RWPE2 (cell line): ENCODE measurements around the gene SBNO2.
A peak's percentile ranks its signal among the peaks of the same experiment; 100 is the strongest.

Experiments used
- ATAC-seq: fragments of 200-7000 bp; cut with Tn5 transposase; 3 replicates; pipeline ENCODE4 v1.9.1; 2021; ENCODE audit warnings: low read depth
- DNase-seq: peaks from one replicate; pipeline ENCODE4 v3.0.0-alpha.2; 2020; ENCODE audit warnings: low spot score
- H3K27ac ChIP-seq: fragments of 450-650 bp; 2 replicates; pipeline ENCODE4 v1.5.1; 2017; ENCODE audit warnings: mild to moderate bottlenecking; ENCODE audit not compliant: poor library complexity, severe bottlenecking
- H3K27me3 ChIP-seq: fragments of 250-450 bp; sonication (Bioruptor Pico); 2 replicates; pipeline ENCODE4 v1.5.1; 2021; ENCODE audit warnings: mild to moderate bottlenecking, moderate library complexity; ENCODE audit not compliant: insufficient read depth, poor library complexity, severe bottlenecking
- H3K36me3 ChIP-seq: fragments of 250-450 bp; sonication (Bioruptor Pico); 2 replicates; pipeline ENCODE4 v1.5.1; 2020; ENCODE audit warnings: low read depth, mild to moderate bottlenecking, moderate library complexity
- H3K4me1 ChIP-seq: fragments of 250-450 bp; sonication (Bioruptor Pico); 2 replicates; pipeline ENCODE4 v1.5.1; 2021; ENCODE audit warnings: mild to moderate bottlenecking, moderate library complexity; ENCODE audit not compliant: insufficient read depth, poor library complexity, severe bottlenecking
- H3K4me3 ChIP-seq: fragments of 250-450 bp; sonication (Bioruptor Pico); 2 replicates; pipeline ENCODE4 v1.5.1; 2021; ENCODE audit warnings: mild to moderate bottlenecking, moderate library complexity; ENCODE audit not compliant: severe bottlenecking
- H3K9me3 ChIP-seq: fragments of 250-450 bp; sonication (Bioruptor Pico); 2 replicates; pipeline ENCODE4 v1.5.1; 2021; ENCODE audit warnings: mild to moderate bottlenecking, moderate library complexity; ENCODE audit not compliant: severe bottlenecking
- CTCF ChIP-seq: fragments of 450-650 bp; IDR thresholded peaks from one replicate; pipeline ENCODE4 v1.5.1; 2017; ENCODE audit warnings: mild to moderate bottlenecking, moderate library complexity; ENCODE audit not compliant: poor library complexity, severe bottlenecking

Gene SBNO2

DNA sequence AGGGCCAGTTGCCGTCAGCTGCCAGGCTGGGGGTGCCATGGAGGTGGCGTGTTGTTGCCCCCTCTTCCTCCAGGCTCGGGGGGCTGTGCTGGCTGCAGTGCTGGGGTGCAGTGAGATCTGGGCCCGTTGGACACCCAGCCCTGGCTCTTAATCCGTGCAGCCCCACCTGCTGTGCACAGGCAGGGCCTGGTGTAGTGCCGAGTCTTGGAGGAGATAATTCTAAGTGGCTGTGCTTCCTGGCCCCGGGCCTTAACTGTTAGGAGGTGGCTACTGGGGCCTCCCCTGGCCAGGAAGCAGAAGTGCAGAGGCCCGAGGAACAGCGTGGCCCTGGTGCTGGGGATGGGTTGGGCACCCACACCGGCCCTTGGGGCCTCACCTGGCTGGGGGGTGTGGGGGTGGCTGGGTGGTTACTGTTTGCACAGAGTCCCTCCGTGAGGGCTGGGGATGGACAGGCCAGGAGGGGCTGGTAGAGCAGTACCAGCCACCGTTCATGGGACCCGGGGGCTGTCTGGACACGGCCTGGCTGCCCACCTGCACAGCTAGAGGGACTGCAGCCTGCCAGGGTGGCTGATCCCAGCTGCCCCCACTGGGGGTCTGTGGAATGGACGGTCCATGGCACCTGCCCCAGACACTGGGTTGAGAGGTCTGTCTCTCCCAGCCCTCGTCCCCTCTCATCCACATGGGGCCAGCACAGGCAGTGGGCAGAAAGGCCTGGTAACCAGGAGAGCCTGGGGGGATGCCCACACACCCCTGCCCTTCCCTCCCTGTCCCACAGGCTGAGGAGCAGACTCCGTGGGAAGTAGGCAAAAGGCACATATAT lies 67.0 kb downstream of the SBNO2 start:
- H3K36me3 ChIP-seq, result peaks cover 48% of the 10 kb centered on the region
- ATAC-seq, result peak; percentile 44
- no peaks in the 10 kb centered on the region for H3K27me3 ChIP-seq
- H3K4me1 ChIP-seq, result peaks cover 12% of the 10 kb centered on the region
- no peak for DNase-seq
- TF ChIP-seq CTCF, result peak; percentile 39
- H3K4me3 ChIP-seq, result no peak overlapping the region
- H3K9me3 ChIP-seq, result no peaks in the 10 kb centered on the region
- peak overlapping the region; percentile 20 for H3K27ac ChIP-seq

GRCh38 chr19:1105873-1106840 lies 67.9 kb downstream of the SBNO2 start:
- H3K27ac ChIP-seq, result peak overlapping the region; percentile 20
- no peaks in the 10 kb centered on the region for H3K27me3 ChIP-seq
- no peaks in the 10 kb centered on the region for H3K9me3 ChIP-seq
- peaks cover 44% of the 10 kb centered on the region for H3K36me3 ChIP-seq
- H3K4me3 ChIP-seq, result no peak overlapping the region
- TF ChIP-seq CTCF, result no peak
- DNase-seq (no peak), ATAC-seq (no peak)
- peaks cover 21% of the 10 kb centered on the region for H3K4me1 ChIP-seq

DNA sequence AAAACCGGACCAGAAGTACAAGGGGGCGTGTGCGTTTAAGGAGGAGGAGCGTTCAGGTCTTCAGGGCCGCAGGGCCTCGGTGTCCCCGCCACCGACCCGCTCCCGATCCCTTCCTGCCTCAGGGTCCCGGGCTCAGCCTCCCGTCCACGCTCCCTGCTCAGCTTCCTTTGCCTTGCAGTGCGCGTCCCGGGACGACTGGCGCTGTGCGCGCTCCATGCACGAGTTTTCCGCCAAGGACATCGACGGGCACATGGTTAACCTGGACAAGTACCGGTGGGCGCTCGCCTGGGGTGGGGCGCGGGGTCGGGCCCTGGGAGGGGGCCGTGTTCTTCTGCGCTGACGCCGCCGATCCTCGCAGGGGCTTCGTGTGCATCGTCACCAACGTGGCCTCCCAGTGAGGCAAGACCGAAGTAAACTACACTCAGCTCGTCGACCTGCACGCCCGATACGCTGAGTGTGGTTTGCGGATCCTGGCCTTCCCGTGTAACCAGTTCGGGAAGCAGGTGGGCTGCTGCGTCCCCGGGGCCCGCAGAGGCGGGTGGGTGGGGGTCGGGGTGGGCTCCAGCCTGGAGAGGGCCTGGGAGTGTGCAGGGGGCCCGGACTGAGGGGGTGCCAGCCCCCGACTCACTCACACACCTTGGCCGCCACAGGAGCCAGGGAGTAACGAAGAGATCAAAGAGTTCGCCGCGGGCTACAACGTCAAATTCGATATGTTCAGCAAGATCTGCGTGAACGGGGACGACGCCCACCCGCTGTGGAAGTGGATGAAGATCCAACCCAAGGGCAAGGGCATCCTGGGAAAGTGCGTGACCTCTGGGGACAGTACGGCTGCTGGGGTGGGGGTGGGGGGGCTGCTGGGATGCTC lies 68.8 kb downstream of the SBNO2 start:
- no peak for DNase-seq
- no peak for TF ChIP-seq CTCF
- H3K4me1 ChIP-seq, result peaks cover 21% of the 10 kb centered on the region
- H3K36me3 ChIP-seq, result peaks cover 36% of the 10 kb centered on the region
- H3K4me3 ChIP-seq, result peak overlapping the region; percentile 70
- H3K27ac ChIP-seq, result peak overlapping the region; percentile 94
- no peaks in the 10 kb centered on the region for H3K27me3 ChIP-seq
- no peak for ATAC-seq
- H3K9me3 ChIP-seq, result no peaks in the 10 kb centered on the region

GRCh38 chr19:1104311-1105007 lies 69.6 kb downstream of the SBNO2 start:
- peaks cover 21% of the 10 kb centered on the region for H3K4me1 ChIP-seq
- peak overlapping the region; percentile 94 for H3K27ac ChIP-seq
- H3K36me3 ChIP-seq, result peaks cover 30% of the 10 kb centered on the region
- DNase-seq, result no peak
- peak overlapping the region; percentile 70 for H3K4me3 ChIP-seq
- TF ChIP-seq CTCF, result no peak
- no peaks in the 10 kb centered on the region for H3K27me3 ChIP-seq
- no peaks in the 10 kb centered on the region for H3K9me3 ChIP-seq
- peak; percentile 28; the same call in 2 of the 3 replicates for ATAC-seq
